ENCODE measurements around the gene IFI27L2.

Gene IFI27L2

GRCh38 chr14:94144765-94145164 lies 15.4 kb upstream of the IFI27L2 start:
- Mint-ChIP-seq H3K4me3 (no peak overlapping the region), H3K36me3 (ENCODE audit: low read depth) (no peaks in the 10 kb centered on the region)
- no peak for TF ChIP-seq CTCF (IDR thresholded peaks at IDR 0.05; ENCODE audit: unreplicated experiment in 3 of 3)

GRCh38 chr14:94143711-94144110 lies 14.3 kb upstream of the IFI27L2 start:
- H3K4me3 Mint-ChIP-seq = no peak overlapping the region
- peaks cover 20% of the 10 kb centered on the region for H3K27me3 Mint-ChIP-seq (ENCODE audit: low read depth)
- no peaks in the 10 kb centered on the region for H3K9me3 Mint-ChIP-seq
- no peak overlapping the region for H3K27ac Mint-ChIP-seq
- no peaks in the 10 kb centered on the region for H3K4me1 Mint-ChIP-seq
- TF ChIP-seq CTCF (IDR thresholded peaks at IDR 0.05; ENCODE audit: unreplicated experiment in 3 of 3) = no peak
- no peaks in the 10 kb centered on the region for H3K36me3 Mint-ChIP-seq (ENCODE audit: low read depth)

More at GRCh38 chr14:94144765-94145164, 15.4 kb upstream of the IFI27L2 start:
- no peak overlapping the region for H3K27ac Mint-ChIP-seq
- H3K27me3 Mint-ChIP-seq (ENCODE audit: low read depth) = peaks cover 23% of the 10 kb centered on the region
- no peaks in the 10 kb centered on the region for H3K4me1 Mint-ChIP-seq
- H3K9me3 Mint-ChIP-seq = peaks cover 4% of the 10 kb centered on the region

GRCh38 chr14:94143239-94143638 lies 13.8 kb upstream of the IFI27L2 start:
- Mint-ChIP-seq H3K4me1 (no peaks in the 10 kb centered on the region), H3K9me3 (no peaks in the 10 kb centered on the region), H3K27me3 (ENCODE audit: low read depth) (peaks cover 19% of the 10 kb centered on the region), H3K4me3 (no peak overlapping the region), H3K27ac (no peak overlapping the region), H3K36me3 (ENCODE audit: low read depth) (no peaks in the 10 kb centered on the region)
- TF ChIP-seq CTCF (IDR thresholded peaks at IDR 0.05; ENCODE audit: unreplicated experiment in 3 of 3) = peak; percentile 19 to 32 (median 21)

GRCh38 chr14:94142836-94143235 lies 13.4 kb upstream of the IFI27L2 start:
- H3K27me3 Mint-ChIP-seq (ENCODE audit: low read depth) = peaks cover 17% of the 10 kb centered on the region
- H3K4me1 Mint-ChIP-seq = no peaks in the 10 kb centered on the region
- no peaks in the 10 kb centered on the region for H3K36me3 Mint-ChIP-seq (ENCODE audit: low read depth)
- no peak for TF ChIP-seq CTCF (IDR thresholded peaks at IDR 0.05; ENCODE audit: unreplicated experiment in 3 of 3)
- no peak overlapping the region for H3K4me3 Mint-ChIP-seq
- no peaks in the 10 kb centered on the region for H3K9me3 Mint-ChIP-seq
- H3K27ac Mint-ChIP-seq = no peak overlapping the region

- Mint-ChIP-seq H3K27ac (no peak overlapping the region), H3K36me3 (ENCODE audit: low read depth) (no peaks in the 10 kb centered on the region), H3K9me3 (no peaks in the 10 kb centered on the region), H3K4me1 (no peaks in the 10 kb centered on the region), H3K4me3 (no peak overlapping the region), H3K27me3 (ENCODE audit: low read depth) (peaks cover 17% of the 10 kb centered on the region)
- no peak for TF ChIP-seq CTCF (IDR thresholded peaks at IDR 0.05; ENCODE audit: unreplicated experiment in 3 of 3)
Measured at GRCh38 chr14:94142247-94142646, 12.8 kb upstream of the IFI27L2 start.

GRCh38 chr14:94139421-94139820 lies 10.0 kb upstream of the IFI27L2 start:
- H3K4me1 Mint-ChIP-seq = no peaks in the 10 kb centered on the region
- H3K27ac Mint-ChIP-seq = no peak overlapping the region
- H3K36me3 Mint-ChIP-seq (ENCODE audit: low read depth) = no peaks in the 10 kb centered on the region
- H3K9me3 Mint-ChIP-seq = peaks cover 13% of the 10 kb centered on the region
- no peak overlapping the region for H3K4me3 Mint-ChIP-seq
- TF ChIP-seq CTCF (IDR thresholded peaks at IDR 0.05; ENCODE audit: unreplicated experiment in 3 of 3) = no peak
- H3K27me3 Mint-ChIP-seq (ENCODE audit: low read depth) = peaks cover 24% of the 10 kb centered on the region

Data from nephron (organoid).